BE2C (cell line): ENCODE data around the gene SECTM1.
"Not testable (repeated sequence)": the region's sequence is repeated elsewhere in the genome, so short reads cannot be mapped to it uniquely, and the experiment has no call there.

ENCODE experiments used
- DNase-seq: peaks from one replicate; pipeline ENCODE4 v3.0.0-alpha.2; 2020
- H3K27me3 ChIP-seq: fragments of 250-450 bp; sonication (Bioruptor Pico); 2 replicates; pipeline ENCODE4 v1.5.1; 2020; ENCODE audit warnings: mild to moderate bottlenecking
- H3K36me3 ChIP-seq: fragments of 250-450 bp; sonication (Bioruptor Pico); 2 replicates; pipeline ENCODE4 v1.5.1; 2020; ENCODE audit warnings: mild to moderate bottlenecking
- H3K4me1 ChIP-seq: fragments of 250-450 bp; sonication (Bioruptor Pico); 2 replicates; pipeline ENCODE4 v1.5.1; 2020
- H3K4me3 ChIP-seq: 2 replicates; pipeline ENCODE4 v1.5.1; 2011; ENCODE audit warnings: low read depth, low read length
- H3K9me3 ChIP-seq: fragments of 250-450 bp; sonication (Bioruptor Pico); 2 replicates; pipeline ENCODE4 v1.5.1; 2020
- TF ChIP-seq, protein P1 (sequence below): IDR thresholded peaks from 2 replicates; pipeline ENCODE4 v1.5.1; 2012; ENCODE audit warnings: mild to moderate bottlenecking, low read depth, low read length

Gene SECTM1

DNA sequence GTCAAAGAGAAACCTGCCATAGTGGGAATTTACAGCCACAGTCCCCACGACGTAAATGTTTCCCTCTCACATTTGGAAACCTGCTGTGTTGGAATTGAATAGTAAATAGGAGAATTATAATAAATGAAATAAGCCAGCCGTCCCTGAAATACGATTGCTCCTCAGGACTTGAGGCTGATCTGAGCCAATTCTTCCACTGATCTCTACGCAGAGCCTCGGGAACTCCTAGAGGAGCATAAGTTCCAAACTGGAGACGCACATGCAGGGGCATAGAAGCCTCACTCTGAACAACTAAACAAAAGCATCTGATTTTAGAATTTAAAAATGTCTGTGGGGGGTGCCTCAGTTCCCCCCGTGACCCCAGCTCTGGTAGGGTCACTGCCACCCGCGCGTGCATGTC, 15.3 kb upstream of the SECTM1 start:
- peaks cover 6% of the 10 kb centered on the region for H3K4me1 ChIP-seq
- TF ChIP-seq, protein P1, sequence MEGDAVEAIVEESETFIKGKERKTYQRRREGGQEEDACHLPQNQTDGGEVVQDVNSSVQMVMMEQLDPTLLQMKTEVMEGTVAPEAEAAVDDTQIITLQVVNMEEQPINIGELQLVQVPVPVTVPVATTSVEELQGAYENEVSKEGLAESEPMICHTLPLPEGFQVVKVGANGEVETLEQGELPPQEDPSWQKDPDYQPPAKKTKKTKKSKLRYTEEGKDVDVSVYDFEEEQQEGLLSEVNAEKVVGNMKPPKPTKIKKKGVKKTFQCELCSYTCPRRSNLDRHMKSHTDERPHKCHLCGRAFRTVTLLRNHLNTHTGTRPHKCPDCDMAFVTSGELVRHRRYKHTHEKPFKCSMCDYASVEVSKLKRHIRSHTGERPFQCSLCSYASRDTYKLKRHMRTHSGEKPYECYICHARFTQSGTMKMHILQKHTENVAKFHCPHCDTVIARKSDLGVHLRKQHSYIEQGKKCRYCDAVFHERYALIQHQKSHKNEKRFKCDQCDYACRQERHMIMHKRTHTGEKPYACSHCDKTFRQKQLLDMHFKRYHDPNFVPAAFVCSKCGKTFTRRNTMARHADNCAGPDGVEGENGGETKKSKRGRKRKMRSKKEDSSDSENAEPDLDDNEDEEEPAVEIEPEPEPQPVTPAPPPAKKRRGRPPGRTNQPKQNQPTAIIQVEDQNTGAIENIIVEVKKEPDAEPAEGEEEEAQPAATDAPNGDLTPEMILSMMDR, result no peak
- H3K36me3 ChIP-seq, result no peaks in the 10 kb centered on the region
- no peak overlapping the region for H3K4me3 ChIP-seq
- no peaks in the 10 kb centered on the region for H3K9me3 ChIP-seq
- no peaks in the 10 kb centered on the region for H3K27me3 ChIP-seq
- DNase-seq, result no peak

GRCh38 chr17:82348434-82348833, 14.9 kb upstream of the SECTM1 start:
- H3K9me3 ChIP-seq, result no peaks in the 10 kb centered on the region
- TF ChIP-seq, protein P1, result no peak
- H3K36me3 ChIP-seq, result no peaks in the 10 kb centered on the region
- H3K4me1 ChIP-seq, result peaks cover 6% of the 10 kb centered on the region
- H3K27me3 ChIP-seq, result no peaks in the 10 kb centered on the region
- DNase-seq, result no peak
- no peak overlapping the region for H3K4me3 ChIP-seq

- not testable (repeated sequence) for H3K9me3 ChIP-seq, H3K4me3 ChIP-seq, H3K4me1 ChIP-seq, DNase-seq, H3K27me3 ChIP-seq, H3K36me3 ChIP-seq
Measured at GRCh38 chr17:82347994-82348393, 14.4 kb upstream of the SECTM1 start.

DNA sequence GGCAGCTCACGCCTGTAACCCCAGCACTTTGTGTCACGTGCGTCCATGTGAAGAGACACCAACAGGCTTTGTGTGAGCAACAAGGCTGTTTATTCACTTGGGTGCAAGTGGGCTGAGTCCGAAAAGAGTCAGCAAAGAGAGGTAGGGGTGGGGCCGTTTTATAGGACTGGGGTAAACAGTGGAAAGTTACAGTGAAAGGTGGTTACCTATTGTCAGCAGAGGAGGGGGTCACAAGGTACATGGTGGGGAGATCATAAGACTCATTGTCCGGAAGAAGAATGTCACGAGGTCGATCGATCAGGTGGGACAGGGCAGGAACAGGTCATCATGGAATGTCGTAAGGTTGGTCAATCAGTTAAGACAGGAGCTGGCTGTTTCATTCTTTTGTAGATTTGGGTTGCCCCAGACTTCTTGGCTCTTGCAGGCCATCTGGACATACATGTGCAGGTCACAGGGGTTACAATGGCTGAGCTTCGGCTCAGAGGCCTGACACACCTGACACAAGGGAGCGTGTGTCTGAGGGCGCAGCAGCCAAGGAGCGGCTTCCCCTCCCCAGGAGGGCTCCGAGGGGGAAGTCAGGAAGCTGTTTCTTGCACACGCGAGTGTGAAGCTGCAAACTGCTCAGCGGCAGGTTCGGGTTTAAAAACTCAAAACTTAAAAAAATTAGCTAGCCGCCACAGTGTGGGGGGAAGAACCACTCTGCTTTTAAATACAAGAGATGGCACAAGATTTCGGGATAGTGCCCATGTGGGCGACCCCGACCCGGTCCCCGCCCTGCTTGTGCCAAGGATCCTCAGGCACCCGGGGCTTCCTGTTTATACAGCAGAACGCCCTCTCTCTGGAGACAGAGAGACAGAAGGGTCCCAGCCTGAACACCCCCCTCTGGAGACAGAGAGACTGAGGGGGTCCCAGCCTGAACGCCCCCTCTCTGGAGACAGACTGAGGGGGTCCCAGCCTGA, 13.1 kb upstream of the SECTM1 start:
- no peaks in the 10 kb centered on the region for H3K9me3 ChIP-seq
- H3K36me3 ChIP-seq, result no peaks in the 10 kb centered on the region
- TF ChIP-seq, protein P1, result no peak
- no peak overlapping the region for H3K4me3 ChIP-seq
- H3K27me3 ChIP-seq, result no peaks in the 10 kb centered on the region
- DNase-seq, result no peak
- H3K4me1 ChIP-seq, result peaks cover 2% of the 10 kb centered on the region; the same call in 1 of the 2 replicates

- Histone ChIP-seq H3K36me3 (no peaks in the 10 kb centered on the region), H3K4me1 (no peaks in the 10 kb centered on the region), H3K27me3 (no peaks in the 10 kb centered on the region), H3K4me3 (no peak overlapping the region), H3K9me3 (no peaks in the 10 kb centered on the region)
- TF ChIP-seq, protein P1, result no peak
- DNase-seq, result no peak
Measured at GRCh38 chr17:82345151-82345976, 11.8 kb upstream of the SECTM1 start.

DNA sequence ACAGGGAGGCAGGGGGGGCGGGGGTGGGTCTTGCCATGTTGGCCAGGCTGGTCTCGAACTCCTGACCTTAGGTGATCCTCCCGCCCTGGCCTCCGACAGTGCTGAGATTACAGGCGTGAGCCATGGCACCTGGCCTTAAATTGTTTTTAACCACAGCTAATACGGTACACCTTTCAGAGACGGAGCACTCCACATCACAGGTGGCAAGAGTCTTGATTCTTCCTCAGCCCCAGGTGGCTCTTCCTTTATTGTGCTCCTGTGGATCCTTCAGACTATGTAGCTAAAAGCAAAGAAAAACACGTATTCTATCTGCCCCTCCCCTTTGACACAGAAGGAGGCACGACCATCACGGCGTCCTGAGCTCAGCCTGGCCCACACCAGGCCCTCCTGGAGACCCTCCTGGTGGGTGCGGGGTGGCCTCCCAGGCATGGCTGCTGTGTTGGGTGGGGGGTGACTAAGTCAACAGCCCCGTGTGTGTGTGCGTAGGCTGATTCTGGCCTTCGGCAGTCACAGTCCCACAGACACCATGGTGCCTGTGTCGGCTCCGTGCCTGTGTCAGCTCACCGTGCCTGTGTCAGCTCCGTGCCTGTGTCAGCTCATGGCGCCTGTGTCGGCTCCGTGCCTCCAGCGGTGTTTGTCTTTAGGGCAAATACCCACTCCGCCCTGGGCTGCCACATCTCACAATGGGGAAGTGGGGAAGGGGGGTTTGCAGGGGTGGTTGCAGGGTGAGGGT, 10.8 kb upstream of the SECTM1 start:
- H3K4me3 ChIP-seq, result no peak overlapping the region
- H3K27me3 ChIP-seq, result no peaks in the 10 kb centered on the region
- H3K36me3 ChIP-seq, result no peaks in the 10 kb centered on the region
- DNase-seq, result no peak
- no peaks in the 10 kb centered on the region for H3K9me3 ChIP-seq
- TF ChIP-seq, protein P1, result no peak
- no peaks in the 10 kb centered on the region for H3K4me1 ChIP-seq
